Fibroblast of the aortic adventitia (primary cell): Measurements from ENCODE around the gene PCSK5. TPM values are rescaled to one million over a fixed set of nuclear protein-coding genes. Genes with fewer than 3 reads are reported as not detected.

Experiments
- DNase-seq: peaks from one replicate; pipeline ENCODE4 v3.0.0-alpha.2; 2010; ENCODE audit warnings: low read depth
- H3K4me3 ChIP-seq: 2 replicates; pipeline ENCODE4 v1.5.1; 2011; ENCODE audit warnings: low read depth, mild to moderate bottlenecking, control low read depth, low read length, moderate library complexity
- total RNA-seq: library from RNA; depleted of rRNA; stranded (reverse); fragments of >200 nt; gene quantifications from 2 replicates; pipeline ENCODE4 v1.2.3, GENCODE V29; 2012; ENCODE audit warnings: low replicate concordance
- TF ChIP-seq, protein P1 (sequence below): IDR thresholded peaks from 2 replicates; pipeline ENCODE4 v1.5.1; 2011; ENCODE audit warnings: mild to moderate bottlenecking, low read length, control low read depth, inconsistent platforms; ENCODE audit not compliant: insufficient read depth

PCSK5 gene
- total RNA-seq, 1 donor, result 3.6 TPM

DNA sequence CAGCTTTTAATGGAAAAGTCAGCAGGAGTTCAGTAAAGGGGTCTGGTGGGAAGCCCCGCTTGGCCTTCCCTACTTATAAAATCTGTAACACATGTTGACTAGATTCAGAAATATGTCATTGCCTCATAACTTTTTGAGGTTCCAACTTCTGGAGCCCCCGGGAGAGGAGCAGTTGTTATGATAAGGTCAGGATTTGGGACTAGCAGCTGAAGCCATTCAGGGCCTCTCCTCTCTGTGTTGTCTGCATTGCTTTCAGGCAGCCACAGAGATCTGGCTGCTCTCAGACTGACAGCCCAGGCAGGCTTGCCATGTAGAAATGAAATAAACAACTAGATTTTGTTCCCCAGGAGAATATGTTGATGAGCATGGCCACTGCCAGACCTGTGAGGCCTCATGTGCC lies 336.7 kb downstream of the PCSK5 start:
- TF ChIP-seq, protein P1, sequence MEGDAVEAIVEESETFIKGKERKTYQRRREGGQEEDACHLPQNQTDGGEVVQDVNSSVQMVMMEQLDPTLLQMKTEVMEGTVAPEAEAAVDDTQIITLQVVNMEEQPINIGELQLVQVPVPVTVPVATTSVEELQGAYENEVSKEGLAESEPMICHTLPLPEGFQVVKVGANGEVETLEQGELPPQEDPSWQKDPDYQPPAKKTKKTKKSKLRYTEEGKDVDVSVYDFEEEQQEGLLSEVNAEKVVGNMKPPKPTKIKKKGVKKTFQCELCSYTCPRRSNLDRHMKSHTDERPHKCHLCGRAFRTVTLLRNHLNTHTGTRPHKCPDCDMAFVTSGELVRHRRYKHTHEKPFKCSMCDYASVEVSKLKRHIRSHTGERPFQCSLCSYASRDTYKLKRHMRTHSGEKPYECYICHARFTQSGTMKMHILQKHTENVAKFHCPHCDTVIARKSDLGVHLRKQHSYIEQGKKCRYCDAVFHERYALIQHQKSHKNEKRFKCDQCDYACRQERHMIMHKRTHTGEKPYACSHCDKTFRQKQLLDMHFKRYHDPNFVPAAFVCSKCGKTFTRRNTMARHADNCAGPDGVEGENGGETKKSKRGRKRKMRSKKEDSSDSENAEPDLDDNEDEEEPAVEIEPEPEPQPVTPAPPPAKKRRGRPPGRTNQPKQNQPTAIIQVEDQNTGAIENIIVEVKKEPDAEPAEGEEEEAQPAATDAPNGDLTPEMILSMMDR, result no peak
- H3K4me3 ChIP-seq, result no peak overlapping the region

DNA sequence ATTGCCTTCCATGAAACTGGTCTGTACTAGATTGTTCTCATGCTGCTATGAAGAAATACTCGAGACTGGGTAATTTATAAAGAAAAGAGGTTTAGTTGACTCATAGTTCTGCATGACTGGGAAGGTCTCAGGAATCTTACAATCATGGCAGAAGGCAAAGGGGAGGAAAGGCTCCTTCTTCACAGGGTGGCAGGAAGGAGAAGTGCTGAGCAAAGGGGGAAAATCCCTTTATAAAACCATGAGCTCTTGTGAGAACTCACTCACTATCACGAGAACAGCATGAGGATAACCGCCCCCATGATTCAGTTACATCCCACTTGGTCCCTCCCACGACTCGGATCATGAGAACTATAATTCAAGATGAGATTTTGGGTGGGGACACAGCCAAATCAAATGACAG lies 340.5 kb downstream of the PCSK5 start:
- TF ChIP-seq, protein P1, result no peak
- no peak for DNase-seq
- H3K4me3 ChIP-seq, result no peak overlapping the region

More for the DNA sequence above, 336.7 kb downstream of the PCSK5 start:
- no peak for DNase-seq

DNA sequence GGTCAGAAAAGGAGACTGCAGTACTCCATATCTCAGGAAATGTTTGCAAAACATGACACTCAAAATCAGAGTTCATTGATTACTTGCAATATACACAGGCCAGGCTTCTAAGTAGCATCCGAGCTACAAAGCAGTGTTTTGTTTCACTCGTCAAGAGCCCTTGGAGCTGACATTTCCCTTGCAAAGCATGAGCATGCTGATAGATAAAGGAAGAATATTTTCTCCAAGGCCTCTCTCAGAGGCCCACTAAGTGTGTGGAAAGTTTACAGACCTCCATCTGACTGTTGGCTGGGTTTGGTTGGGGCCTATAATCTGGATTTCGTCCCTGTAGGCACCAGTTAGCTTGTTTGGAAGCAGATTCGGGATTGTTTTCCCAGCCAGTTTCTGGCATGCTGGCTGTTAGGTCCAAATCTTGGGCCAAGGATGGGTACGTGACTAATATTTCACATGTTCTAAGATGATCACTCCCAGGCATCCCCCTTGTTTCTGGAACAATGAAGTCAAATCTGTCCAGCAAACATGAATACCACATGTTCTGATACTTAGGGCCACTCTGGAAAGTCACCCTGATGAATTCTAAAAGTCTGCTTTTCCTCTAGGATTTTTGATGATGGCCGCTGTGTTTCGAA lies 342.5 kb downstream of the PCSK5 start:
- TF ChIP-seq, protein P1, result no peak
- no peak for DNase-seq
- H3K4me3 ChIP-seq, result no peak overlapping the region

DNA sequence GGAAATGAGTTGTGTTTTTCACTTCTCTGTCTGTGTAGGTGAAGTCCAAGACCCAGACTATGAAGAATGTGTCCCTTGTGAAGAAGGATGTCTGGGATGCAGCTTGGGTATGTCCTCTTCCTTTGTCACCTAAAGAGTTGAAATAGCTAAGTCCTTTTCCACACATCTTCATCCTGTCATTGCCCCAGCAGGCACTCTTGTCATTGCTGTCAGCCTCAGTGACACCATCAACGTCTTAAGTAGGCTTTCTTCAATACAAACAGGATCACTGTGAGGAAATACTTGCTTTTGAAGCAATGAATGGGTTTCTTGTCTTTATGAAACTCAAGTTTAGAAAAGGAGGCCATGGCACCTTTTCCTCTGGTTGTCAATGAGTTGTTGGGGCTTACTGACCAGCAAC lies 350.1 kb downstream of the PCSK5 start:
- TF ChIP-seq, protein P1, result no peak
- H3K4me3 ChIP-seq, result no peak overlapping the region
- DNase-seq, result no peak

DNA sequence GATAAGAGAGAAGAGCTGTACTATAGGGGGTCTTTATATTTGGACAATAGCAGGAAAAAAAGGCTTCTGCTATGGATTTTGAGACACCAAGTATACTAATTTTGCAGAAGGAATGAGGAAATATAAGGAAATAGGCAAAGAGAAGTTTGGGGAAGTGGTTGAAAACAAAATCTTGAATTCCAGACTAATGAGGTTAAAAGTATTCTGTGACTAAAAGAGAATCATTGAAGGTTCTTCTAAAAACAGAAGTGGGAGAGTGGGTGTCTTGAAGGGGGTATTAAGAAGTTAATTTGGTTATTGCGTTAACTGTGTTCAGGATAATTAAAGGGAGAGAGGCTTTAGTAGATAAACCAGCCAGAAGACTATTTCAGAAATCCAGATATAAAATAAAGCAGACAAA lies 355.0 kb downstream of the PCSK5 start:
- no peak for DNase-seq
- no peak overlapping the region for H3K4me3 ChIP-seq
- TF ChIP-seq, protein P1, result no peak

DNA sequence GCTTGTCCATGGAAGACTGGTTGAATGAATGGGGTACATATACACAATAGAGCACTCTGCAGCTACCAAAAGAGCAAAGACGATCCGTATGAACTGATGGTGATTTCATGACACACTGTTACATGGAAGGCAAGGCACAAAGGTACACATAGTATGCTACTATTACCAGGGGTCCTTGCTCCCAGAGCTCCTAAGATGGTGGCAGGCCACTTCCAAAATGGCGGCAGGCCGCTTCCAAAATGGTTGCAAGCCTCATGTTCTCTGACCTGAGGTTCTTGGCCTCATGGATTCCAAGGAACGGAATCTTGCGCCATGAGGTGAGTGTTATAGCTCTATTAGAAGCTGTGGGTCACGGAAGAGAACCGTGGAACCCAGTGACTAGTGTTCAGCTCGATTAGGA lies 356.2 kb downstream of the PCSK5 start:
- no peak overlapping the region for H3K4me3 ChIP-seq
- TF ChIP-seq, protein P1, result no peak
- DNase-seq, result no peak

DNA sequence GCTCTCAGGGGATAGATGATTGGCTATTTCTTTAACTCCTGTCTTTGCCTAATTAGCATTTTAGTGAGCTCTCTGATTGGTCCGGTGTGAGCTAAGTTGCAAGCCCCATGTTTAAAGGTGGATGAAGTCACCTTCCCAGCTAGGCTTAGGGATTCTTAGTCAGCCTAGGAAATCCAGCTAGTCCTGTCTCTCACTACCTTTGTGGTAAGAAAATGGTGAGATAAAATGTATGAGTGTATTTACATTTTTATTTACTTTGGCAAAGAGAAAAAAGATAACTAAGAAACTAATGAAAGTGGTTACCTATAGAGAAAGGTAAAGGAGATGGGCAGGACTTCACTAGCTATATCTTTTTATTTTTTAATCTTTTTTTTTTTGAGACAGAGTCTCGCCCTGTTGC lies 357.0 kb downstream of the PCSK5 start:
- no peak overlapping the region for H3K4me3 ChIP-seq
- TF ChIP-seq, protein P1, result no peak
- DNase-seq, result no peak
